K562 (cell line): ENCODE data around the gene FAM89B. TPM values are rescaled to one million over a fixed set of nuclear protein-coding genes. Genes with fewer than 3 reads are reported as not detected.

Experiments
- HDAC1 ChIP-seq, 2 experiments: fragments of 450-650 bp; IDR thresholded peaks; 2 replicates each; pipeline ENCODE4 v1.6.1; 2016 to 2017; ENCODE audit warnings: inconsistent platforms in 1 of 2, mild to moderate bottlenecking in 1 of 2, moderate library complexity in 1 of 2
- ZFP1 ChIP-seq: fragments of 450-650 bp; formaldehyde crosslinking; IDR thresholded peaks from 2 replicates; pipeline ENCODE4 v1.4.0; 2020; ENCODE audit warnings: mild to moderate bottlenecking, mixed read lengths
- ZNF318 ChIP-seq, 2 experiments: fragments of 450-650 bp; IDR thresholded peaks; 2 replicates each; pipeline ENCODE4 v1.6.1; 2016; ENCODE audit warnings: mild to moderate bottlenecking in 2 of 2, borderline replicate concordance in 1 of 2, low read depth in 1 of 2, moderate library complexity in 1 of 2
- polyA plus RNA-seq, 8 experiments: library from polyadenylated mRNA; depleted of rRNA in 4 of 8; stranded (reverse) in 5 of 8; unstranded in 3 of 8; fragments of >200 nt; fragmentation: Nextera tagmentation in 2 of 8; fragmentation: Illumina TruSeq in 1 of 8; extraction: Ambion mirVana in 2 of 8; extraction: Trizol in 1 of 8; gene quantifications; 2 replicates each; pipeline versions ENCODE4 v1.2.1 to v1.2.3, GENCODE V29; 2011 to 2014; ENCODE audit warnings: inconsistent platforms in 1 of 8, missing spikeins in 1 of 8
- total RNA-seq, 7 experiments: library from RNA; depleted of rRNA in 6 of 7; stranded (reverse); fragments of >200 nt in 6 of 7; fragmentation: Illumina TruSeq in 2 of 7; extraction: Trizol in 2 of 7; gene quantifications; 2 replicates each; pipeline versions ENCODE4 v1.2.1 to v1.2.3, GENCODE V29; 2011 to 2021; ENCODE audit warnings: low replicate concordance in 1 of 7

The FAM89B gene
- total and polyA plus RNA-seq, 9 of the 15 experiments (the other 6 are each of a cell fraction or from before 2014, with no cell fraction given): 0.32 to 27.6 (median 11.9) TPM

- no peak for TF ChIP-seq ZNF318 (IDR thresholded peaks at IDR 0.05; ENCODE audit: borderline replicate concordance in 1 of 2, low read depth in 1 of 2)
- TF ChIP-seq ZFP1 (CRISPR knock-in tag): no peak
- no peak for TF ChIP-seq HDAC1 (IDR thresholded peaks at IDR 0.05)
Observed at GRCh38 chr11:65620666-65621065, 48.3 kb downstream of the FAM89B start (continued).
